22Rv1 (cell line): ENCODE results near the gene STK32A.

ENCODE experiments used
- CTCF ChIP-seq: fragments of 450-650 bp; IDR thresholded peaks from 2 replicates; pipeline ENCODE4 v1.5.1; 2017; ENCODE audit warnings: mild to moderate bottlenecking
- ZFX ChIP-seq: fragments of 450-650 bp; IDR thresholded peaks from 2 replicates; pipeline ENCODE4 v1.6.1; 2017; ENCODE audit warnings: antibody characterized with exemption, borderline replicate concordance

- no peak for TF ChIP-seq CTCF
- TF ChIP-seq ZFX = no peak
These were observed 83.3 kb downstream of the STK32A start for GRCh38 chr5:147317978-147318684.
